Measurements from ENCODE around the gene SLC9A3. TPM values are rescaled to one million over a fixed set of nuclear protein-coding genes. Genes with fewer than 3 reads are reported as not detected.
A peak's percentile ranks its signal among the peaks of the same experiment; 100 is the strongest.

SLC9A3 gene
- total RNA-seq, 1 experiment from 2014 or later = 1.5 TPM

GRCh38 chr5:541539-542318, 17.5 kb upstream of the SLC9A3 start:
- no peak overlapping the region for H3K9ac ChIP-seq (ENCODE audit: low read length)
- H4K20me1 ChIP-seq (ENCODE audit: insufficient read depth) = no peaks in the 10 kb centered on the region
- intact Hi-C loops (cut with micrococcal nuclease) = no loop called here
- H2AFZ ChIP-seq (ENCODE audit: low read depth, low read length, poor library complexity, severe bottlenecking) = no peak overlapping the region
- H3K36me3 ChIP-seq (ENCODE audit: control insufficient read depth in 1 of 2, insufficient read depth in 2 of 2, low read length in 2 of 2) = no peaks in the 10 kb centered on the region
- no peak overlapping the region for H3K4me3 ChIP-seq (replicated peaks in 1 of 2; ENCODE audit: low read depth in 1 of 2, low read length in 2 of 2)
- H3K4me2 ChIP-seq (ENCODE audit: low read length) = no peak overlapping the region
- no peak overlapping the region for H3K27ac ChIP-seq (ENCODE audit: low read depth, low read length)
- no TSS peak for BruUV-seq (replicated peaks)
- DNase-seq (ENCODE audit: low read depth, low spot score) (no peak), ATAC-seq (peak; percentile 85)
- H3K9me3 ChIP-seq (ENCODE audit: control insufficient read depth in 1 of 2, insufficient read depth in 1 of 2, low read depth in 1 of 2, low read length in 2 of 2) = no peaks in the 10 kb centered on the region
- no peaks in the 10 kb centered on the region for H3K79me2 ChIP-seq (ENCODE audit: insufficient read depth, low read length)
- ChIA-PET POLR2A (no interaction called here), CTCF (no interaction called here), RAD21 (ENCODE audit: low non-redundant PET in 1 of 2, low total read pairs in 2 of 2, uncharacterized antibody in 2 of 2, unreplicated experiment in 2 of 2) (no interaction called here)
- no peaks in the 10 kb centered on the region for H3K9me2 ChIP-seq (ENCODE audit: insufficient read depth)
- H3K4me1 ChIP-seq (ENCODE audit: control insufficient read depth in 1 of 2, insufficient read depth in 2 of 2, low read length in 2 of 2) = no peaks in the 10 kb centered on the region
- TF ChIP-seq ZBTB33 (IDR thresholded peaks at IDR 0.05; ENCODE audit: extremely low read depth, insufficient replicate concordance, low read length) (no peak), SP1 (IDR thresholded peaks at IDR 0.05; ENCODE audit: low read depth) (no peak), EZH2phosphoT487 (IDR thresholded peaks at IDR 0.05; ENCODE audit: borderline replicate concordance) (no peak), EZH2 (IDR thresholded peaks at IDR 0.05) (no peak), REST (IDR thresholded peaks at IDR 0.05; ENCODE audit: low read depth) (no peak), ELF1 (IDR thresholded peaks at IDR 0.05; ENCODE audit: borderline replicate concordance, low read depth) (no peak), ZNF274 (IDR thresholded peaks at IDR 0.05; ENCODE audit: low read depth, low read length) (no peak), TCF7L2 (IDR thresholded peaks at IDR 0.05; ENCODE audit: borderline replicate concordance, extremely low read depth, insufficient read depth, insufficient read length) (no peak), SRF (IDR thresholded peaks at IDR 0.05; ENCODE audit: low read depth) (no peak), MAX (IDR thresholded peaks at IDR 0.05) (no peak), CBX3 (IDR thresholded peaks at IDR 0.05; ENCODE audit: low read depth) (no peak), CTCF (IDR thresholded peaks at IDR 0.05 in 2 of 3, conservative IDR thresholded peaks at IDR 0.05 in 1 of 3; ENCODE audit: borderline replicate concordance in 1 of 3, insufficient read depth in 1 of 3, low read depth in 2 of 3, low read length in 2 of 3) (no peak), FOSL1 (IDR thresholded peaks at IDR 0.05; ENCODE audit: low read depth) (no peak), SIN3A (IDR thresholded peaks at IDR 0.05; ENCODE audit: low read depth) (no peak), EGR1 (IDR thresholded peaks at IDR 0.05; ENCODE audit: low read depth) (no peak), RAD21 (IDR thresholded peaks at IDR 0.05; ENCODE audit: low read depth) (no peak)
- H3K27me3 ChIP-seq (ENCODE audit: insufficient read depth, low read length) = no peaks in the 10 kb centered on the region
